K562 (cell line): ENCODE results near the gene ARFIP2. TPM values are rescaled to one million over a fixed set of nuclear protein-coding genes. Genes with fewer than 3 reads are reported as not detected.

Source experiments
- polyA plus RNA-seq, 8 experiments: library from polyadenylated mRNA; depleted of rRNA in 4 of 8; stranded (reverse) in 5 of 8; unstranded in 3 of 8; fragments of >200 nt; fragmentation: Nextera tagmentation in 2 of 8; fragmentation: Illumina TruSeq in 1 of 8; extraction: Ambion mirVana in 2 of 8; extraction: Trizol in 1 of 8; gene quantifications; 2 replicates each; pipeline versions ENCODE4 v1.2.1 to v1.2.3, GENCODE V29; 2011 to 2014; ENCODE audit warnings: inconsistent platforms in 1 of 8, missing spikeins in 1 of 8
- total RNA-seq, 7 experiments: library from RNA; depleted of rRNA in 6 of 7; stranded (reverse); fragments of >200 nt in 6 of 7; fragmentation: Illumina TruSeq in 2 of 7; extraction: Trizol in 2 of 7; gene quantifications; 2 replicates each; pipeline versions ENCODE4 v1.2.1 to v1.2.3, GENCODE V29; 2011 to 2021; ENCODE audit warnings: low replicate concordance in 1 of 7
- TF ChIP-seq, protein P1 (sequence below): fragments of 450-650 bp; IDR thresholded peaks from 2 replicates; pipeline ENCODE4 v1.6.1; 2016; ENCODE audit warnings: low read depth

The ARFIP2 gene
- total and polyA plus RNA-seq, 9 of the 15 experiments (the other 6 are each of a cell fraction or from before 2014, with no cell fraction given) = 11.8 to 74.1 (median 41.0) TPM

DNA sequence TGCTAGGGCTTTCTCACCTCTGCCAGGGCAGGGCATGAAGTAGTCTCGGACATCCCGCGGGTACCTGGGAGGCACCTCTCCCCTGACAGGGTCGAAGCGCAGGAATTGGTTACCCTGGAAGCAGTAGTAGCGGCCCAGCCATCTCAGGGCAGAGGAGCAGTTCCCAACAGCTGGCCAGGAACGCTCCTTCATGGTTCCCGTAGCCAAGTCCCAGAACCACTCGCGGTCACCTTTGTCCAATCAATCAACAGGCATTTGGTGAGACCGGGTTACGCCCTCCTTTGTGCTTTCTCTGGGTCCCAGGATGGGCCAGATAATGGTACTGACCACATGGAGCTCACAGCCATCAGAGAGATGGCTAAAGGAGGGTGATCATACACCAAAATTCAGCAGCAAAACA, 43.7 kb downstream of the ARFIP2 start (continued):
- TF ChIP-seq, protein P1, sequence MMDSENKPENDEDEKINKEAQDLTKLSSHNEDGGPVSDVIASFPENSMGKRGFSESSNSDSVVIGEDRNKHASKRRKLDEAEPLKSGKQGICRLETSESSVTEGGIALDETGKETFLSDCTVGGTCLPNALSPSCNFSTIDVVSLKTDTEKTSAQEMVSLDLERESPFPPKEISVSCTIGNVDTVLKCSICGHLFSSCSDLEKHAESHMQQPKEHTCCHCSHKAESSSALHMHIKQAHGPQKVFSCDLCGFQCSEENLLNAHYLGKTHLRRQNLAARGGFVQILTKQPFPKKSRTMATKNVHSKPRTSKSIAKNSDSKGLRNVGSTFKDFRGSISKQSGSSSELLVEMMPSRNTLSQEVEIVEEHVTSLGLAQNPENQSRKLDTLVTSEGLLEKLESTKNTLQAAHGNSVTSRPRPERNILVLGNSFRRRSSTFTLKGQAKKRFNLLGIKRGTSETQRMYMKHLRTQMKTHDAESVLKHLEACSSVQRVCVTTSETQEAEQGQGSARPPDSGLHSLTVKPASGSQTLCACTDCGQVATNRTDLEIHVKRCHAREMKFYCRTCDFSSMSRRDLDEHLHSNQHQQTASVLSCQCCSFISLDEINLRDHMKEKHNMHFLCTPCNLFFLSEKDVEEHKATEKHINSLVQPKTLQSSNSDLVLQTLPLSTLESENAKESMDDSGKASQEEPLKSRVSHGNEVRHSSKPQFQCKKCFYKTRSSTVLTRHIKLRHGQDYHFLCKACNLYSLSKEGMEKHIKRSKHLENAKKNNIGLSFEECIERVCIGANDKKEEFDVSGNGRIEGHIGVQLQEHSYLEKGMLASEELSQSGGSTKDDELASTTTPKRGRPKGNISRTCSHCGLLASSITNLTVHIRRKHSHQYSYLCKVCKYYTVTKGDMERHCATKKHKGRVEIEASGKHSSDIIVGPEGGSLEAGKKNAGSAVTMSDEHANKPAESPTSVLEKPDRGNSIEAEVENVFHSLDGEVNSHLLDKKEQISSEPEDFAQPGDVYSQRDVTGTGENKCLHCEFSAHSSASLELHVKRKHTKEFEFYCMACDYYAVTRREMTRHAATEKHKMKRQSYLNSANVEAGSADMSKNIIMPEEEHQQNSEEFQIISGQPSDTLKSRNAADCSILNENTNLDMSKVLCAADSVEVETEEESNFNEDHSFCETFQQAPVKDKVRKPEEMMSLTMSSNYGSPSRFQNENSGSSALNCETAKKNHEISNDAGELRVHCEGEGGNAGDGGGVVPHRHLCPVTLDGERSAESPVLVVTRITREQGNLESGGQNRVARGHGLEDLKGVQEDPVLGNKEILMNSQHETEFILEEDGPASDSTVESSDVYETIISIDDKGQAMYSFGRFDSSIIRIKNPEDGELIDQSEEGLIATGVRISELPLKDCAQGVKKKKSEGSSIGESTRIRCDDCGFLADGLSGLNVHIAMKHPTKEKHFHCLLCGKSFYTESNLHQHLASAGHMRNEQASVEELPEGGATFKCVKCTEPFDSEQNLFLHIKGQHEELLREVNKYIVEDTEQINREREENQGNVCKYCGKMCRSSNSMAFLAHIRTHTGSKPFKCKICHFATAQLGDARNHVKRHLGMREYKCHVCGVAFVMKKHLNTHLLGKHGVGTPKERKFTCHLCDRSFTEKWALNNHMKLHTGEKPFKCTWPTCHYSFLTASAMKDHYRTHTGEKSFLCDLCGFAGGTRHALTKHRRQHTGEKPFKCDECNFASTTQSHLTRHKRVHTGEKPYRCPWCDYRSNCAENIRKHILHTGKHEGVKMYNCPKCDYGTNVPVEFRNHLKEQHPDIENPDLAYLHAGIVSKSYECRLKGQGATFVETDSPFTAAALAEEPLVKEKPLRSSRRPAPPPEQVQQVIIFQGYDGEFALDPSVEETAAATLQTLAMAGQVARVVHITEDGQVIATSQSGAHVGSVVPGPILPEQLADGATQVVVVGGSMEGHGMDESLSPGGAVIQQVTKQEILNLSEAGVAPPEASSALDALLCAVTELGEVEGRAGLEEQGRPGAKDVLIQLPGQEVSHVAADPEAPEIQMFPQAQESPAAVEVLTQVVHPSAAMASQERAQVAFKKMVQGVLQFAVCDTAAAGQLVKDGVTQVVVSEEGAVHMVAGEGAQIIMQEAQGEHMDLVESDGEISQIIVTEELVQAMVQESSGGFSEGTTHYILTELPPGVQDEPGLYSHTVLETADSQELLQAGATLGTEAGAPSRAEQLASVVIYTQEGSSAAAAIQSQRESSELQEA = 0 out of 2 replicates have a peak, but pooled peaks have one; percentile 29
